ENCODE data around the gene ZFHX2. TPM values are rescaled to one million over a fixed set of nuclear protein-coding genes. Genes with fewer than 3 reads are reported as not detected.
"Not testable (repeated sequence)": the region's sequence is repeated elsewhere in the genome, so short reads cannot be mapped to it uniquely, and the experiment has no call there.

The ZFHX2 gene
- total RNA-seq: 10 to 100 TPM; 12.8 to 15.4 TPM
- 15.2 TPM for polyA plus RNA-seq (2013, experiment 1 of 2)
- polyA plus RNA-seq (2013, experiment 2 of 2): 13.2 TPM
- long read RNA-seq, experiment 1, partial matches to known transcripts: 1 of 4 reads
- long read RNA-seq, experiment 1, other reads (novel, unspliced or antisense): 3 of 4 reads
- long read RNA-seq, experiment 2, partial matches to known transcripts: 2 of 4 reads
- long read RNA-seq, experiment 2, other reads (novel, unspliced or antisense): 2 of 4 reads
- long read RNA-seq, experiment 3, partial matches to known transcripts: 1 of 3 reads
- long read RNA-seq, experiment 3, other reads (novel, unspliced or antisense): 2 of 3 reads
- long read RNA-seq, experiment 4: 0 reads

GRCh38 chr14:23551266-23552028 is at the start of gene ZFHX2:
Gene ZFHX2, minus strand, starts transcription at chr14:23551765. Its CDS starts 16,440 bp downstream, at chr14:23535325.
- no peaks in the 10 kb centered on the region for H3K9me3 Mint-ChIP-seq
- no peak within 1 kb of the TSS for H3K4me3 Mint-ChIP-seq
- no peaks in the 10 kb centered on the region for H3K36me3 ChIP-seq (ENCODE audit: control insufficient read depth, insufficient read depth, low read length)
- H3K4me1 ChIP-seq (ENCODE audit: control insufficient read depth, insufficient read depth, low read length): no peaks in the 10 kb centered on the region
- H3K27me3 Mint-ChIP-seq (ENCODE audit: insufficient read depth): no peaks in the 10 kb centered on the region
- 0 to 1% methylated on average over 10 to 42 of the region's 49 CpGs for WGBS, 2 experiments (ENCODE audit: insufficient coverage in 1 of 2, insufficient read length in 1 of 2)
- DNase-seq: peak; percentile 97
- H3K4me1 Mint-ChIP-seq: peaks cover 5% of the 10 kb centered on the region
- peak within 1 kb of the TSS; percentile 83 for H3K27ac ChIP-seq (ENCODE audit: low read depth, low read length)
- peak within 1 kb of the TSS; percentile 77 for H3K9ac ChIP-seq (ENCODE audit: extremely low read depth, low read length, poor library complexity, severe bottlenecking)
- H3K9me3 ChIP-seq (ENCODE audit: control insufficient read depth, low read length): no peaks in the 10 kb centered on the region
- no peaks in the 10 kb centered on the region for H3K36me3 Mint-ChIP-seq (ENCODE audit: low read depth)
- no peak for TF ChIP-seq CTCF (conservative IDR thresholded peaks at IDR 0.05)
- H3K4me3 ChIP-seq (ENCODE audit: low read length): peak within 1 kb of the TSS; percentile 94
- no peaks in the 10 kb centered on the region for H3K27me3 ChIP-seq (ENCODE audit: control insufficient read depth, insufficient read depth, low read length, poor library complexity, severe bottlenecking)
- H3K27ac Mint-ChIP-seq: peak within 1 kb of the TSS; percentile 86

GRCh38 chr14:23600806-23601205 is 49.2 kb upstream of the ZFHX2 start:
- WGBS, 2 experiments (ENCODE audit: insufficient coverage in 1 of 2, insufficient read length in 1 of 2): 91 to 100% methylated on average over 1 of the region's 1 CpG
- H3K27ac ChIP-seq (ENCODE audit: low read depth, low read length): no peak overlapping the region
- no peak overlapping the region for H3K4me3 ChIP-seq (ENCODE audit: low read length)

GRCh38 chr14:23600322-23600707 is 48.8 kb upstream of the ZFHX2 start:
- 84% methylated on average over 2 of the region's 2 CpGs; no CpG with 5 or more reads in 1 of the 2 experiments for WGBS, 2 experiments (ENCODE audit: insufficient coverage in 1 of 2, insufficient read length in 1 of 2)
- TF ChIP-seq CTCF (conservative IDR thresholded peaks at IDR 0.05): no peak

More at GRCh38 chr14:23600806-23601205, 49.2 kb upstream of the ZFHX2 start:
- Mint-ChIP-seq H3K9me3 (no peaks in the 10 kb centered on the region), H3K27me3 (ENCODE audit: insufficient read depth) (peaks cover 5% of the 10 kb centered on the region), H3K36me3 (ENCODE audit: low read depth) (no peaks in the 10 kb centered on the region), H3K4me3 (no peak overlapping the region), H3K27ac (no peak overlapping the region), H3K4me1 (peaks cover 2% of the 10 kb centered on the region)
- no peak for DNase-seq
- TF ChIP-seq CTCF (conservative IDR thresholded peaks at IDR 0.05): no peak
- Histone ChIP-seq H3K36me3 (ENCODE audit: control insufficient read depth, insufficient read depth, low read length) (no peaks in the 10 kb centered on the region), H3K9me3 (ENCODE audit: control insufficient read depth, low read length) (peaks cover 11% of the 10 kb centered on the region), H3K27me3 (ENCODE audit: control insufficient read depth, insufficient read depth, low read length, poor library complexity, severe bottlenecking) (no peaks in the 10 kb centered on the region), H3K4me1 (ENCODE audit: control insufficient read depth, insufficient read depth, low read length) (peaks cover 4% of the 10 kb centered on the region), H3K9ac (ENCODE audit: extremely low read depth, low read length, poor library complexity, severe bottlenecking) (no peak overlapping the region)

GRCh38 chr14:23594191-23594590 is 42.6 kb upstream of the ZFHX2 start:
- H3K4me3 Mint-ChIP-seq; H3K36me3 ChIP-seq (ENCODE audit: control insufficient read depth, insufficient read depth, low read length); H3K9me3 ChIP-seq (ENCODE audit: control insufficient read depth, low read length); H3K4me1 ChIP-seq (ENCODE audit: control insufficient read depth, insufficient read depth, low read length); DNase-seq; H3K4me3 ChIP-seq (ENCODE audit: low read length); H3K4me1 Mint-ChIP-seq; H3K36me3 Mint-ChIP-seq (ENCODE audit: low read depth); H3K9me3 Mint-ChIP-seq; H3K27ac ChIP-seq (ENCODE audit: low read depth, low read length); H3K9ac ChIP-seq (ENCODE audit: extremely low read depth, low read length, poor library complexity, severe bottlenecking); H3K27ac Mint-ChIP-seq; H3K27me3 Mint-ChIP-seq (ENCODE audit: insufficient read depth); H3K27me3 ChIP-seq (ENCODE audit: control insufficient read depth, insufficient read depth, low read length, poor library complexity, severe bottlenecking): not testable (repeated sequence)
- whole genome bisulfite sequencing, 2 experiments (ENCODE audit: insufficient coverage in 1 of 2, insufficient read length in 1 of 2): 90 to 92% methylated on average over 2 to 3 of the region's 3 CpGs

More at GRCh38 chr14:23600322-23600707, 48.8 kb upstream of the ZFHX2 start:
- H3K9me3 Mint-ChIP-seq: peaks cover 2% of the 10 kb centered on the region
- H3K4me1 ChIP-seq (ENCODE audit: control insufficient read depth, insufficient read depth, low read length): peaks cover 4% of the 10 kb centered on the region
- no peaks in the 10 kb centered on the region for H3K27me3 ChIP-seq (ENCODE audit: control insufficient read depth, insufficient read depth, low read length, poor library complexity, severe bottlenecking)
- no peaks in the 10 kb centered on the region for H3K36me3 ChIP-seq (ENCODE audit: control insufficient read depth, insufficient read depth, low read length)
- H3K27ac ChIP-seq (ENCODE audit: low read depth, low read length): no peak overlapping the region
- peaks cover 12% of the 10 kb centered on the region for H3K9me3 ChIP-seq (ENCODE audit: control insufficient read depth, low read length)
- no peak overlapping the region for H3K27ac Mint-ChIP-seq
- no peaks in the 10 kb centered on the region for H3K36me3 Mint-ChIP-seq (ENCODE audit: low read depth)
- peaks cover 7% of the 10 kb centered on the region for H3K27me3 Mint-ChIP-seq (ENCODE audit: insufficient read depth)
- no peak for DNase-seq
- no peak overlapping the region for H3K9ac ChIP-seq (ENCODE audit: extremely low read depth, low read length, poor library complexity, severe bottlenecking)
- no peak overlapping the region for H3K4me3 Mint-ChIP-seq
- H3K4me1 Mint-ChIP-seq: no peaks in the 10 kb centered on the region
- H3K4me3 ChIP-seq (ENCODE audit: low read length): no peak overlapping the region
